ENCODE measurements around the gene HDAC4. TPM values are rescaled to one million over a fixed set of nuclear protein-coding genes. Genes with fewer than 3 reads are reported as not detected.

Gene HDAC4
- total RNA-seq, 1 experiment from 2014 or later = 44.4 TPM

DNA sequence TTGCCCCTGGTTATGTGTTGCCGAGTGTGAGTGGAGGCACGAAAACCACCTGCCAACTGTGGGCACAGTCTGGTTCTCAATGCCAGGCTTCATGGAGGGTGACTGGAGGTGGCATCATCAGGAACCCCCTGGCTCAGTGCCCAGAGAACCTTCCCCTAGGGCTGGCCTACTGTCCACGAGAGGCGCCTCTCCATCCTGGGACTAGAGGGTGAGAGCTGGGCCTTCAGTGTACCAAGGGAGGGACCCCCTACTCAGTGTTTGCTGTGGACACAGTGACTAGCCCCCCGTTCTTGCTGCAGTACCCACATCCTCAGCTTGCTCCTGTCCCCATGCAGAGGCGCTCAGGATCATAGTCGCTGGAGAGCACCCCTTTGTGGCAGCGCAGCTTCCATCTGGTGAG is 202.6 kb downstream of the HDAC4 start:
- TF ChIP-seq NFYB (CRISPR knock-in tag; conservative IDR thresholded peaks at IDR 0.05; ENCODE audit: low read depth) = no peak
- no peak for TF ChIP-seq HMGA2 (CRISPR knock-in tag; IDR thresholded peaks at IDR 0.05)
- TF ChIP-seq, protein P1, sequence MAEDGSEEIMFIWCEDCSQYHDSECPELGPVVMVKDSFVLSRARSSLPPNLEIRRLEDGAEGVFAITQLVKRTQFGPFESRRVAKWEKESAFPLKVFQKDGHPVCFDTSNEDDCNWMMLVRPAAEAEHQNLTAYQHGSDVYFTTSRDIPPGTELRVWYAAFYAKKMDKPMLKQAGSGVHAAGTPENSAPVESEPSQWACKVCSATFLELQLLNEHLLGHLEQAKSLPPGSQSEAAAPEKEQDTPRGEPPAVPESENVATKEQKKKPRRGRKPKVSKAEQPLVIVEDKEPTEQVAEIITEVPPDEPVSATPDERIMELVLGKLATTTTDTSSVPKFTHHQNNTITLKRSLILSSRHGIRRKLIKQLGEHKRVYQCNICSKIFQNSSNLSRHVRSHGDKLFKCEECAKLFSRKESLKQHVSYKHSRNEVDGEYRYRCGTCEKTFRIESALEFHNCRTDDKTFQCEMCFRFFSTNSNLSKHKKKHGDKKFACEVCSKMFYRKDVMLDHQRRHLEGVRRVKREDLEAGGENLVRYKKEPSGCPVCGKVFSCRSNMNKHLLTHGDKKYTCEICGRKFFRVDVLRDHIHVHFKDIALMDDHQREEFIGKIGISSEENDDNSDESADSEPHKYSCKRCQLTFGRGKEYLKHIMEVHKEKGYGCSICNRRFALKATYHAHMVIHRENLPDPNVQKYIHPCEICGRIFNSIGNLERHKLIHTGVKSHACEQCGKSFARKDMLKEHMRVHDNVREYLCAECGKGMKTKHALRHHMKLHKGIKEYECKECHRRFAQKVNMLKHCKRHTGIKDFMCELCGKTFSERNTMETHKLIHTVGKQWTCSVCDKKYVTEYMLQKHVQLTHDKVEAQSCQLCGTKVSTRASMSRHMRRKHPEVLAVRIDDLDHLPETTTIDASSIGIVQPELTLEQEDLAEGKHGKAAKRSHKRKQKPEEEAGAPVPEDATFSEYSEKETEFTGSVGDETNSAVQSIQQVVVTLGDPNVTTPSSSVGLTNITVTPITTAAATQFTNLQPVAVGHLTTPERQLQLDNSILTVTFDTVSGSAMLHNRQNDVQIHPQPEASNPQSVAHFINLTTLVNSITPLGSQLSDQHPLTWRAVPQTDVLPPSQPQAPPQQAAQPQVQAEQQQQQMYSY (CRISPR knock-in tag; IDR thresholded peaks at IDR 0.05) = no peak
- TF ChIP-seq ZNF121 (CRISPR knock-in tag; IDR thresholded peaks at IDR 0.05) = no peak
- TF ChIP-seq, protein P2, sequence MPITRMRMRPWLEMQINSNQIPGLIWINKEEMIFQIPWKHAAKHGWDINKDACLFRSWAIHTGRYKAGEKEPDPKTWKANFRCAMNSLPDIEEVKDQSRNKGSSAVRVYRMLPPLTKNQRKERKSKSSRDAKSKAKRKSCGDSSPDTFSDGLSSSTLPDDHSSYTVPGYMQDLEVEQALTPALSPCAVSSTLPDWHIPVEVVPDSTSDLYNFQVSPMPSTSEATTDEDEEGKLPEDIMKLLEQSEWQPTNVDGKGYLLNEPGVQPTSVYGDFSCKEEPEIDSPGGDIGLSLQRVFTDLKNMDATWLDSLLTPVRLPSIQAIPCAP (CRISPR knock-in tag; IDR thresholded peaks at IDR 0.05) = no peak
- TF ChIP-seq GRHL2 (CRISPR knock-in tag; IDR thresholded peaks at IDR 0.05; ENCODE audit: insufficient replicate concordance, severe bottlenecking) = no peak
- TF ChIP-seq FOXJ3 (CRISPR knock-in tag; IDR thresholded peaks at IDR 0.05; ENCODE audit: borderline replicate concordance) = no peak
- TF ChIP-seq, protein P3, sequence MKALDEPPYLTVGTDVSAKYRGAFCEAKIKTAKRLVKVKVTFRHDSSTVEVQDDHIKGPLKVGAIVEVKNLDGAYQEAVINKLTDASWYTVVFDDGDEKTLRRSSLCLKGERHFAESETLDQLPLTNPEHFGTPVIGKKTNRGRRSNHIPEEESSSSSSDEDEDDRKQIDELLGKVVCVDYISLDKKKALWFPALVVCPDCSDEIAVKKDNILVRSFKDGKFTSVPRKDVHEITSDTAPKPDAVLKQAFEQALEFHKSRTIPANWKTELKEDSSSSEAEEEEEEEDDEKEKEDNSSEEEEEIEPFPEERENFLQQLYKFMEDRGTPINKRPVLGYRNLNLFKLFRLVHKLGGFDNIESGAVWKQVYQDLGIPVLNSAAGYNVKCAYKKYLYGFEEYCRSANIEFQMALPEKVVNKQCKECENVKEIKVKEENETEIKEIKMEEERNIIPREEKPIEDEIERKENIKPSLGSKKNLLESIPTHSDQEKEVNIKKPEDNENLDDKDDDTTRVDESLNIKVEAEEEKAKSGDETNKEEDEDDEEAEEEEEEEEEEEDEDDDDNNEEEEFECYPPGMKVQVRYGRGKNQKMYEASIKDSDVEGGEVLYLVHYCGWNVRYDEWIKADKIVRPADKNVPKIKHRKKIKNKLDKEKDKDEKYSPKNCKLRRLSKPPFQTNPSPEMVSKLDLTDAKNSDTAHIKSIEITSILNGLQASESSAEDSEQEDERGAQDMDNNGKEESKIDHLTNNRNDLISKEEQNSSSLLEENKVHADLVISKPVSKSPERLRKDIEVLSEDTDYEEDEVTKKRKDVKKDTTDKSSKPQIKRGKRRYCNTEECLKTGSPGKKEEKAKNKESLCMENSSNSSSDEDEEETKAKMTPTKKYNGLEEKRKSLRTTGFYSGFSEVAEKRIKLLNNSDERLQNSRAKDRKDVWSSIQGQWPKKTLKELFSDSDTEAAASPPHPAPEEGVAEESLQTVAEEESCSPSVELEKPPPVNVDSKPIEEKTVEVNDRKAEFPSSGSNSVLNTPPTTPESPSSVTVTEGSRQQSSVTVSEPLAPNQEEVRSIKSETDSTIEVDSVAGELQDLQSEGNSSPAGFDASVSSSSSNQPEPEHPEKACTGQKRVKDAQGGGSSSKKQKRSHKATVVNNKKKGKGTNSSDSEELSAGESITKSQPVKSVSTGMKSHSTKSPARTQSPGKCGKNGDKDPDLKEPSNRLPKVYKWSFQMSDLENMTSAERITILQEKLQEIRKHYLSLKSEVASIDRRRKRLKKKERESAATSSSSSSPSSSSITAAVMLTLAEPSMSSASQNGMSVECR (CRISPR knock-in tag; IDR thresholded peaks at IDR 0.05; ENCODE audit: borderline replicate concordance) = no peak
- no peak for TF ChIP-seq ZNF396 (CRISPR knock-in tag; IDR thresholded peaks at IDR 0.05; ENCODE audit: borderline replicate concordance)
- TF ChIP-seq NR2C2 (CRISPR knock-in tag; IDR thresholded peaks at IDR 0.05) = no peak
- TF ChIP-seq TEAD1 (CRISPR knock-in tag; IDR thresholded peaks at IDR 0.05) = no peak
- TF ChIP-seq ZBTB21 (CRISPR knock-in tag; IDR thresholded peaks at IDR 0.05; ENCODE audit: borderline replicate concordance) = no peak
- no peak for TF ChIP-seq ZNF232 (CRISPR knock-in tag; IDR thresholded peaks at IDR 0.05)
- no peak for TF ChIP-seq SP1 (CRISPR knock-in tag; conservative IDR thresholded peaks at IDR 0.05)
- ATAC-seq = no peak
- Mint-ChIP-seq H3K27ac (no peak overlapping the region), H3K4me3 (no peak overlapping the region), H3K27me3 (ENCODE audit: low read depth) (no peaks in the 10 kb centered on the region), H3K9me3 (no peaks in the 10 kb centered on the region), H3K4me1 (peaks cover 20% of the 10 kb centered on the region), H3K36me3 (0 out of 2 replicates have a peak, but pooled peaks cover 3% of the 10 kb centered on the region)
- ChIA-PET CTCF (no interaction called here), POLR2A (no interaction called here)
- DNase-seq (ENCODE audit: low spot score) = no peak

DNA sequence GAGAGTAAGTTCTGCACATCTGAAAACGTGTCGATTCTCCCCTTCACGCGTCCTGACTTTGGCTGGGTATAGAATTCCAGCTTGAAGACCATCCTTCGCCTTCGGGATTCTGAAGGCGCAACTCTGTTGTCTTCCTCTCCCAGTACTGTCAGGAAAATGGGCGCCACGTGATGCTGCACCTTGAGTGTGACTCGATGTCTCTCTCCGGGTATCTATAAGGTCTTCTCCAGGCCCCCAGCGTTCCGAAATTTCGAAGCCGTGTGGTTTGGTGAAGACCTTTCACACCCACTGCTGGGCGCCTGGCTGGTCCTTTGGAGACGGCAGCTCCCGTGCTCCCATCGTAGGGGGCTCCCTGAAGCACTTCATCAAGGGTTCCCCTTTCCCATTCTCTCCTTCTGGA is 203.7 kb downstream of the HDAC4 start:
- ChIA-PET POLR2A (no interaction called here), CTCF (interaction anchor here (1.0 kb wide), 1 partner anchor 53 kb away, joined by 4 read pairs; no protein-coding TSS in a partner anchor)
- Mint-ChIP-seq H3K4me3 (no peak overlapping the region), H3K27ac (no peak overlapping the region), H3K9me3 (no peaks in the 10 kb centered on the region), H3K27me3 (ENCODE audit: low read depth) (no peaks in the 10 kb centered on the region), H3K36me3 (0 out of 2 replicates have a peak, but pooled peaks cover 3% of the 10 kb centered on the region), H3K4me1 (peaks cover 17% of the 10 kb centered on the region)
- ATAC-seq = no peak
- TF ChIP-seq ZNF423 (CRISPR knock-in tag; IDR thresholded peaks at IDR 0.05) = no peak
- TF ChIP-seq, protein P4, sequence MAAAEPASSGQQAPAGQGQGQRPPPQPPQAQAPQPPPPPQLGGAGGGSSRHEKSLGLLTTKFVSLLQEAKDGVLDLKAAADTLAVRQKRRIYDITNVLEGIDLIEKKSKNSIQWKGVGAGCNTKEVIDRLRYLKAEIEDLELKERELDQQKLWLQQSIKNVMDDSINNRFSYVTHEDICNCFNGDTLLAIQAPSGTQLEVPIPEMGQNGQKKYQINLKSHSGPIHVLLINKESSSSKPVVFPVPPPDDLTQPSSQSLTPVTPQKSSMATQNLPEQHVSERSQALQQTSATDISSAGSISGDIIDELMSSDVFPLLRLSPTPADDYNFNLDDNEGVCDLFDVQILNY (CRISPR knock-in tag; IDR thresholded peaks at IDR 0.05) = no peak
- TF ChIP-seq ATF1 (CRISPR knock-in tag; IDR thresholded peaks at IDR 0.05) = no peak
- TF ChIP-seq JUN (CRISPR knock-in tag; IDR thresholded peaks at IDR 0.05) = no peak
- TF ChIP-seq NFE2L1 (CRISPR knock-in tag; IDR thresholded peaks at IDR 0.05) = no peak
- no peak for DNase-seq (ENCODE audit: low spot score)

Data from WTC11 (cell line).